ENCODE data around the gene DACH1.

Gene DACH1

GRCh38 chr13:71457645-71458044 is 409.4 kb downstream of the DACH1 start:
- no peak overlapping the region for H3K4ac ChIP-seq (ENCODE audit: low read length)
- no peak overlapping the region for H4K8ac ChIP-seq (ENCODE audit: low read depth, low read length)
- no peak overlapping the region for H3K4me3 ChIP-seq (ENCODE audit: low read length in 2 of 2)
- H3K9ac ChIP-seq (ENCODE audit: low read depth, low read length, poor library complexity) = no peak overlapping the region
- DNase-seq (ENCODE audit: low spot score) = no peak
- no peak overlapping the region for H3K14ac ChIP-seq (ENCODE audit: low read length)
- no peak overlapping the region for H2AFZ ChIP-seq (ENCODE audit: low read length)
- H3K27me3 ChIP-seq (ENCODE audit: control insufficient read depth in 3 of 3, insufficient read depth in 3 of 3, low read depth in 1 of 3, low read length in 3 of 3) = no peaks in the 10 kb centered on the region
- no peak overlapping the region for H3K27ac ChIP-seq (replicated peaks; ENCODE audit: low read length)
- no peak overlapping the region for H3K18ac ChIP-seq (ENCODE audit: low read length)
- no peak overlapping the region for H3K4me2 ChIP-seq (ENCODE audit: insufficient read depth, low read length, poor library complexity, severe bottlenecking)
- H3K36me3 ChIP-seq (replicated peaks in 1 of 2; ENCODE audit: control insufficient read depth in 2 of 2, insufficient read depth in 2 of 2, low read length in 2 of 2) = no peaks in the 10 kb centered on the region
- no peaks in the 10 kb centered on the region for H3K79me1 ChIP-seq (ENCODE audit: low read depth, low read length)
- H2BK5ac ChIP-seq (ENCODE audit: low read length) = no peak overlapping the region
- WGBS, 2 donors (ENCODE audit: extremely low coverage in 2 of 2, insufficient read length in 2 of 2, insufficient replicate concordance in 1 of 2) = no CpG with 5 or more reads among the region's 2 CpGs
- H2AK5ac ChIP-seq (ENCODE audit: low read depth, low read length) = no peak overlapping the region
- no peak overlapping the region for H2BK15ac ChIP-seq (ENCODE audit: low read length)
- no peak overlapping the region for H2BK12ac ChIP-seq (ENCODE audit: low read length)
- H2BK120ac ChIP-seq (ENCODE audit: low read depth, low read length) = no peak overlapping the region
- no peaks in the 10 kb centered on the region for H3K9me3 ChIP-seq (replicated peaks in 1 of 2; ENCODE audit: control insufficient read depth in 2 of 2, insufficient read depth in 1 of 2, low read depth in 1 of 2, low read length in 2 of 2)
- H3K23ac ChIP-seq (ENCODE audit: low read depth, low read length, poor library complexity) = no peak overlapping the region
- H3K4me1 ChIP-seq (ENCODE audit: control insufficient read depth in 2 of 2, insufficient read depth in 1 of 2, low read depth in 1 of 2, low read length in 2 of 2) = no peaks in the 10 kb centered on the region
- H4K91ac ChIP-seq (ENCODE audit: low read depth, low read length, poor library complexity) = no peak overlapping the region

GRCh38 chr13:71456136-71456535 is 410.9 kb downstream of the DACH1 start:
- Histone ChIP-seq H3K4me2 (ENCODE audit: insufficient read depth, low read length, poor library complexity, severe bottlenecking) (no peak overlapping the region), H3K27me3 (ENCODE audit: control insufficient read depth in 3 of 3, insufficient read depth in 3 of 3, low read depth in 1 of 3, low read length in 3 of 3) (no peaks in the 10 kb centered on the region), H3K9ac (ENCODE audit: low read depth, low read length, poor library complexity) (no peak overlapping the region), H2BK15ac (ENCODE audit: low read length) (no peak overlapping the region), H2BK5ac (ENCODE audit: low read length) (no peak overlapping the region), H3K23ac (ENCODE audit: low read depth, low read length, poor library complexity) (no peak overlapping the region), H3K4me3 (ENCODE audit: low read length in 2 of 2) (no peak overlapping the region), H3K36me3 (replicated peaks in 1 of 2; ENCODE audit: control insufficient read depth in 2 of 2, insufficient read depth in 2 of 2, low read length in 2 of 2) (no peaks in the 10 kb centered on the region), H2AFZ (ENCODE audit: low read length) (no peak overlapping the region), H3K79me1 (ENCODE audit: low read depth, low read length) (no peaks in the 10 kb centered on the region), H2BK120ac (ENCODE audit: low read depth, low read length) (no peak overlapping the region), H4K91ac (ENCODE audit: low read depth, low read length, poor library complexity) (no peak overlapping the region), H4K8ac (ENCODE audit: low read depth, low read length) (no peak overlapping the region), H3K4ac (ENCODE audit: low read length) (no peak overlapping the region), H2BK12ac (ENCODE audit: low read length) (no peak overlapping the region), H3K4me1 (ENCODE audit: control insufficient read depth in 2 of 2, insufficient read depth in 1 of 2, low read depth in 1 of 2, low read length in 2 of 2) (no peaks in the 10 kb centered on the region), H3K9me3 (replicated peaks in 1 of 2; ENCODE audit: control insufficient read depth in 2 of 2, insufficient read depth in 1 of 2, low read depth in 1 of 2, low read length in 2 of 2) (no peaks in the 10 kb centered on the region), H3K27ac (replicated peaks; ENCODE audit: low read length) (no peak overlapping the region), H2AK5ac (ENCODE audit: low read depth, low read length) (no peak overlapping the region), H3K14ac (ENCODE audit: low read length) (no peak overlapping the region), H3K18ac (ENCODE audit: low read length) (no peak overlapping the region)
- DNase-seq (ENCODE audit: low spot score) = no peak
- WGBS, 2 donors (ENCODE audit: extremely low coverage in 2 of 2, insufficient read length in 2 of 2, insufficient replicate concordance in 1 of 2) = no CpG with 5 or more reads among the region's 2 CpGs

GRCh38 chr13:71454509-71454908 is 412.5 kb downstream of the DACH1 start:
- Histone ChIP-seq H3K4me3 (ENCODE audit: low read length in 2 of 2) (no peak overlapping the region), H3K4me1 (ENCODE audit: control insufficient read depth in 2 of 2, insufficient read depth in 1 of 2, low read depth in 1 of 2, low read length in 2 of 2) (no peaks in the 10 kb centered on the region), H4K8ac (ENCODE audit: low read depth, low read length) (no peak overlapping the region), H2AFZ (ENCODE audit: low read length) (no peak overlapping the region), H3K9me3 (replicated peaks in 1 of 2; ENCODE audit: control insufficient read depth in 2 of 2, insufficient read depth in 1 of 2, low read depth in 1 of 2, low read length in 2 of 2) (no peaks in the 10 kb centered on the region), H3K18ac (ENCODE audit: low read length) (no peak overlapping the region), H3K4ac (ENCODE audit: low read length) (no peak overlapping the region), H3K4me2 (ENCODE audit: insufficient read depth, low read length, poor library complexity, severe bottlenecking) (no peak overlapping the region), H4K91ac (ENCODE audit: low read depth, low read length, poor library complexity) (no peak overlapping the region), H2AK5ac (ENCODE audit: low read depth, low read length) (no peak overlapping the region), H3K23ac (ENCODE audit: low read depth, low read length, poor library complexity) (no peak overlapping the region), H2BK5ac (ENCODE audit: low read length) (no peak overlapping the region), H3K27me3 (ENCODE audit: control insufficient read depth in 3 of 3, insufficient read depth in 3 of 3, low read depth in 1 of 3, low read length in 3 of 3) (no peaks in the 10 kb centered on the region), H3K14ac (ENCODE audit: low read length) (no peak overlapping the region), H2BK12ac (ENCODE audit: low read length) (no peak overlapping the region), H3K27ac (replicated peaks; ENCODE audit: low read length) (no peak overlapping the region), H2BK15ac (ENCODE audit: low read length) (no peak overlapping the region), H3K9ac (ENCODE audit: low read depth, low read length, poor library complexity) (no peak overlapping the region), H3K36me3 (replicated peaks in 1 of 2; ENCODE audit: control insufficient read depth in 2 of 2, insufficient read depth in 2 of 2, low read length in 2 of 2) (no peaks in the 10 kb centered on the region), H2BK120ac (ENCODE audit: low read depth, low read length) (no peak overlapping the region), H3K79me1 (ENCODE audit: low read depth, low read length) (no peaks in the 10 kb centered on the region)
- WGBS, 2 donors (ENCODE audit: extremely low coverage in 2 of 2, insufficient read length in 2 of 2, insufficient replicate concordance in 1 of 2) = no CpG with 5 or more reads among the region's 1 CpG
- DNase-seq (ENCODE audit: low spot score) = no peak

GRCh38 chr13:71448080-71448630 is 418.8 kb downstream of the DACH1 start:
- Histone ChIP-seq H3K9ac (ENCODE audit: low read depth, low read length, poor library complexity) (no peak overlapping the region), H4K8ac (ENCODE audit: low read depth, low read length) (no peak overlapping the region), H3K27ac (replicated peaks; ENCODE audit: low read length) (no peak overlapping the region), H3K4me2 (ENCODE audit: insufficient read depth, low read length, poor library complexity, severe bottlenecking) (no peak overlapping the region), H3K79me1 (ENCODE audit: low read depth, low read length) (no peaks in the 10 kb centered on the region), H3K36me3 (replicated peaks in 1 of 2; ENCODE audit: control insufficient read depth in 2 of 2, insufficient read depth in 2 of 2, low read length in 2 of 2) (no peaks in the 10 kb centered on the region), H2BK120ac (ENCODE audit: low read depth, low read length) (no peak overlapping the region), H3K4me3 (ENCODE audit: low read length in 2 of 2) (no peak overlapping the region), H3K27me3 (ENCODE audit: control insufficient read depth in 3 of 3, insufficient read depth in 3 of 3, low read depth in 1 of 3, low read length in 3 of 3) (no peaks in the 10 kb centered on the region), H3K14ac (ENCODE audit: low read length) (no peak overlapping the region), H2AFZ (ENCODE audit: low read length) (no peak overlapping the region), H4K91ac (ENCODE audit: low read depth, low read length, poor library complexity) (no peak overlapping the region), H3K9me3 (replicated peaks in 1 of 2; ENCODE audit: control insufficient read depth in 2 of 2, insufficient read depth in 1 of 2, low read depth in 1 of 2, low read length in 2 of 2) (no peaks in the 10 kb centered on the region), H3K4me1 (ENCODE audit: control insufficient read depth in 2 of 2, insufficient read depth in 1 of 2, low read depth in 1 of 2, low read length in 2 of 2) (no peaks in the 10 kb centered on the region), H3K4ac (ENCODE audit: low read length) (no peak overlapping the region), H3K18ac (ENCODE audit: low read length) (no peak overlapping the region), H3K23ac (ENCODE audit: low read depth, low read length, poor library complexity) (no peak overlapping the region), H2BK12ac (ENCODE audit: low read length) (no peak overlapping the region), H2BK5ac (ENCODE audit: low read length) (no peak overlapping the region), H2BK15ac (ENCODE audit: low read length) (no peak overlapping the region), H2AK5ac (ENCODE audit: low read depth, low read length) (no peak overlapping the region)
- DNase-seq (ENCODE audit: low spot score) = no peak
- no CpG with 5 or more reads among the region's 3 CpGs for WGBS, 2 donors (ENCODE audit: extremely low coverage in 2 of 2, insufficient read length in 2 of 2, insufficient replicate concordance in 1 of 2)
